MCF 10A (cell line): Measurements from ENCODE around the gene PLCG2. TPM values are rescaled to one million over a fixed set of nuclear protein-coding genes. Genes with fewer than 3 reads are reported as not detected.
"Not testable (repeated sequence)": the region's sequence is repeated elsewhere in the genome, so short reads cannot be mapped to it uniquely, and the experiment has no call there.

Experiments
- BruUV-seq: library from RNA; stranded (reverse); fragments of 400-500 nt; replicated peaks from 2 replicates; lab custom pipeline; 2021; lab: Mats Ljungman, UMichigan
- CTCF ChIA-PET: fragments of 300-600 bp; sonication (Branson Sonifier 250); formaldehyde crosslinking; extraction: SDS; loops from one replicate; lab custom pipeline; 2021; ENCODE audit warnings: antibody characterized with exemption, inconsistent platforms; lab: Yijun Ruan, JAX
- POLR2A ChIA-PET: fragments of 300-600, 350-650 bp; sonication (Branson Sonifier 250); formaldehyde crosslinking; extraction: SDS; loops from one replicate; lab custom pipeline; 2020; ENCODE audit warnings: antibody characterized with exemption, inconsistent platforms; lab: Yijun Ruan, JAX
- DNase-seq: peaks from one replicate; pipeline ENCODE4 v3.0.0-alpha.2; 2018; ENCODE audit not compliant: unreplicated experiment
- H3K27ac Mint-ChIP-seq: one replicate; pipeline ENCODE4 v1.8.0; 2022; ENCODE audit warnings: mild to moderate bottlenecking, low read depth, mixed read lengths; ENCODE audit not compliant: unreplicated experiment
- H3K27me3 Mint-ChIP-seq: one replicate; pipeline ENCODE4 v1.8.0; 2022; ENCODE audit warnings: mixed read lengths; ENCODE audit not compliant: insufficient read depth, unreplicated experiment
- H3K36me3 Mint-ChIP-seq: one replicate; pipeline ENCODE4 v1.8.0; 2022; ENCODE audit warnings: mild to moderate bottlenecking, moderate library complexity, mixed read lengths; ENCODE audit not compliant: insufficient read depth, unreplicated experiment
- H3K4me1 Mint-ChIP-seq: one replicate; pipeline ENCODE4 v1.8.0; 2022; ENCODE audit warnings: mixed read lengths; ENCODE audit not compliant: insufficient read depth, unreplicated experiment
- H3K4me3 Mint-ChIP-seq: one replicate; pipeline ENCODE4 v1.8.0; 2022; ENCODE audit warnings: mild to moderate bottlenecking, moderate library complexity, mixed read lengths; ENCODE audit not compliant: unreplicated experiment
- H3K9me3 Mint-ChIP-seq: one replicate; pipeline ENCODE4 v1.8.0; 2022; ENCODE audit warnings: mixed read lengths; ENCODE audit not compliant: unreplicated experiment
- CTCF ChIP-seq: fragments of 200-600 bp; IDR thresholded peaks from one replicate; pipeline ENCODE4 v1.8.0; 2022; ENCODE audit warnings: antibody characterized with exemption, mild to moderate bottlenecking; ENCODE audit not compliant: unreplicated experiment
- intact Hi-C: fragments of 100-400 bp; cut with micrococcal nuclease; formaldehyde crosslinking; loops from 2 replicates; pipeline ENCODE4 v1.14.1; 2022
- total RNA-seq: library from RNA; stranded (reverse); gene quantifications from 2 replicates; pipeline ENCODE4 v1.2.3, GENCODE V29; 2022

PLCG2 gene
- total RNA-seq, 1 experiment from 2014 or later = 5.2 TPM

- no peaks in the 10 kb centered on the region for H3K4me1 Mint-ChIP-seq
- no peak for TF ChIP-seq CTCF
- H3K36me3 Mint-ChIP-seq = no peaks in the 10 kb centered on the region
These were observed 97.3 kb downstream of the PLCG2 start for GRCh38 chr16:81876273-81876900.

GRCh38 chr16:81877490-81877889, 98.4 kb downstream of the PLCG2 start:
- H3K27ac Mint-ChIP-seq, DNase-seq, H3K36me3 Mint-ChIP-seq, H3K9me3 Mint-ChIP-seq, POLR2A ChIA-PET, H3K4me1 Mint-ChIP-seq, BruUV-seq, H3K4me3 Mint-ChIP-seq, H3K27me3 Mint-ChIP-seq: not testable (repeated sequence)
- intact Hi-C loops = loop anchor here (10.0 kb wide), 1 partner anchor 513 kb away; no protein-coding TSS in a partner anchor
- CTCF ChIA-PET = interaction anchor here (0.7 to 4.8 kb wide), 2 partner anchors 9 to 542 kb away, joined by 3 to 58 read pairs; no protein-coding TSS in a partner anchor

More at GRCh38 chr16:81876273-81876900, 97.3 kb downstream of the PLCG2 start:
- H3K27ac Mint-ChIP-seq = no peak overlapping the region
- no peak overlapping the region for H3K4me3 Mint-ChIP-seq
- intact Hi-C loops = loop anchor here (10.0 kb wide), 1 partner anchor 512 kb away; no protein-coding TSS in a partner anchor
- no peak for DNase-seq
- ChIA-PET CTCF (interaction anchor here (0.5 to 4.8 kb wide), 8 partner anchors 10 to 607 kb away, joined by 3 to 58 read pairs (median 3); no protein-coding TSS in a partner anchor), POLR2A (interaction anchor here (0.8 kb wide), 1 partner anchor 10 kb away, joined by 3 read pairs; no protein-coding TSS in a partner anchor)
- no peaks in the 10 kb centered on the region for H3K9me3 Mint-ChIP-seq
- BruUV-seq = no TSS peak
- no peaks in the 10 kb centered on the region for H3K27me3 Mint-ChIP-seq

GRCh38 chr16:81878529-81878928, 99.4 kb downstream of the PLCG2 start:
- intact Hi-C loops = loop anchor here (10.0 kb wide), 1 partner anchor 514 kb away; no protein-coding TSS in a partner anchor
- Mint-ChIP-seq H3K4me3 (no peak overlapping the region), H3K27ac (no peak overlapping the region), H3K27me3 (no peaks in the 10 kb centered on the region), H3K36me3 (peaks cover 4% of the 10 kb centered on the region), H3K9me3 (no peaks in the 10 kb centered on the region), H3K4me1 (no peaks in the 10 kb centered on the region)
- ChIA-PET POLR2A (no interaction called here), CTCF (interaction anchor here (0.6 kb wide), 1 partner anchor 8 kb away, joined by 3 read pairs; no protein-coding TSS in a partner anchor)
- BruUV-seq = no TSS peak
- no peak for TF ChIP-seq CTCF
- no peak for DNase-seq

GRCh38 chr16:81879625-81880024, 100.5 kb downstream of the PLCG2 start:
- H3K9me3 Mint-ChIP-seq = no peaks in the 10 kb centered on the region
- H3K27ac Mint-ChIP-seq = no peak overlapping the region
- intact Hi-C loops = loop anchor here (10.0 kb wide), 1 partner anchor 515 kb away; no protein-coding TSS in a partner anchor
- DNase-seq = no peak
- peaks cover 4% of the 10 kb centered on the region for H3K36me3 Mint-ChIP-seq
- ChIA-PET CTCF (interaction anchor here (0.5 to 1.0 kb wide), 4 partner anchors 8 to 1571 kb away, joined by 3 to 6 read pairs (median 3); no protein-coding TSS in a partner anchor), POLR2A (interaction anchor here (0.6 kb wide), 1 partner anchor 641 kb away, joined by 3 read pairs; the partner anchor contains the start of gene BCO1)
- H3K4me1 Mint-ChIP-seq = no peaks in the 10 kb centered on the region
- TF ChIP-seq CTCF = peak; percentile 20
- H3K4me3 Mint-ChIP-seq = no peak overlapping the region
- no peaks in the 10 kb centered on the region for H3K27me3 Mint-ChIP-seq
- no TSS peak for BruUV-seq
